T47D (cell line): Measurements from ENCODE around the gene NCAPG2.

ENCODE experiments used
- DNase-seq, 2 experiments: peaks; one replicate each; pipeline versions ENCODE4 v3.0.0 to v3.0.0-alpha.2; 2011 to 2012; ENCODE audit warnings: low read depth in 1 of 2, low spot score in 1 of 2
- JUND ChIP-seq: IDR thresholded peaks from 2 replicates; pipeline ENCODE4 v1.6.1; 2012; ENCODE audit warnings: low read depth
- in situ Hi-C: cut with HindIII; loops from 2 replicates; pipeline ENCODE4 v1.10.0; 2016; ENCODE audit warnings: low sequenced_read_pairs, low pct_unique_long_range_greater_than_20kb

Gene NCAPG2

GRCh38 chr7:158666401-158666800 lies 38.2 kb downstream of the NCAPG2 start:
- in situ Hi-C loops, result no loop called here
- no peak for TF ChIP-seq JUND
- DNase-seq, result no peak

GRCh38 chr7:158664406-158664805 lies 40.2 kb downstream of the NCAPG2 start:
- no peak for TF ChIP-seq JUND
- DNase-seq, result no peak
- in situ Hi-C loops, result no loop called here

- in situ Hi-C loops, result no loop called here
- DNase-seq, result no peak
- TF ChIP-seq JUND, result no peak
Measured at GRCh38 chr7:158663428-158663741, 41.2 kb downstream of the NCAPG2 start.

GRCh38 chr7:158662610-158663427 lies 41.8 kb downstream of the NCAPG2 start:
- in situ Hi-C loops, result no loop called here
- DNase-seq, result no peak
- TF ChIP-seq JUND, result no peak

- in situ Hi-C loops, result no loop called here
- no peak for DNase-seq
- TF ChIP-seq JUND, result no peak
Measured at GRCh38 chr7:158658475-158658874, 46.1 kb downstream of the NCAPG2 start.

GRCh38 chr7:158657189-158657746 lies 47.3 kb downstream of the NCAPG2 start:
- no peak for TF ChIP-seq JUND
- in situ Hi-C loops, result no loop called here
- no peak for DNase-seq

GRCh38 chr7:158655931-158656441 lies 48.6 kb downstream of the NCAPG2 start:
- DNase-seq, result no peak
- TF ChIP-seq JUND, result no peak
- in situ Hi-C loops, result no loop called here

- in situ Hi-C loops, result no loop called here
- no peak for TF ChIP-seq JUND
- no peak for DNase-seq
Measured at GRCh38 chr7:158655507-158655906, 49.1 kb downstream of the NCAPG2 start.

- in situ Hi-C loops, result no loop called here
- no peak for TF ChIP-seq JUND
- no peak for DNase-seq
Measured at GRCh38 chr7:158651968-158652565, 52.5 kb downstream of the NCAPG2 start.

- no peak for TF ChIP-seq JUND
- no peak for DNase-seq
- in situ Hi-C loops, result no loop called here
Measured at GRCh38 chr7:158650821-158651225, 53.8 kb downstream of the NCAPG2 start.

- in situ Hi-C loops, result no loop called here
- no peak for TF ChIP-seq JUND
- no peak for DNase-seq
Measured at GRCh38 chr7:158649279-158649678, 55.3 kb downstream of the NCAPG2 start.

- no peak for DNase-seq
- TF ChIP-seq JUND, result no peak
- in situ Hi-C loops, result no loop called here
Measured at GRCh38 chr7:158648787-158649186, 55.8 kb downstream of the NCAPG2 start.

- no peak for TF ChIP-seq JUND
- DNase-seq, result no peak
- in situ Hi-C loops, result no loop called here
Measured at GRCh38 chr7:158648168-158648567, 56.4 kb downstream of the NCAPG2 start.
